Measurements from ENCODE around the gene SPINK1.
"Not testable (repeated sequence)": the region's sequence is repeated elsewhere in the genome, so short reads cannot be mapped to it uniquely, and the experiment has no call there.

Gene SPINK1

GRCh38 chr5:147869892-147870291, 38.4 kb upstream of the SPINK1 start:
- not testable (repeated sequence) for DNase-seq (ENCODE audit: low spot score)

DNA sequence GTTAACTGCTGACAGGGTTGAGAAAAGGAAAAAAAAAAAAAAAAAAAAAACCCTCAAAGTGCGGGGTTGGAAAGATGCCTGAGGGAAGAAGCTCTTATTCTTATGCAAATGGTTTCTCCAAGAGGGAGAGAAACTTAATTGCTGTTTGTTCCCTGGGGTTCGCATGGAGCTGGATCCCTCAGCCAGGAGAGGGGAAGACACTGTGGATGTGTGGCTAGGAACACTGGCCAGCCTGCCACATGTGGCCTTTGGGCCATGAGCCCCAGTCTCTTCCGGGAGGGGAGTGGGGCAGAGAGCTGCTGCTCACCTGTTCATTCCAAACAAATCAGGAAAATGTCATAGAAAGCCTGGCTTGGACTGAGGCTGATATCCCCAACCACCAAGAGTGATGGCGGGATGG, 37.6 kb upstream of the SPINK1 start:
- TF ChIP-seq, protein P1, sequence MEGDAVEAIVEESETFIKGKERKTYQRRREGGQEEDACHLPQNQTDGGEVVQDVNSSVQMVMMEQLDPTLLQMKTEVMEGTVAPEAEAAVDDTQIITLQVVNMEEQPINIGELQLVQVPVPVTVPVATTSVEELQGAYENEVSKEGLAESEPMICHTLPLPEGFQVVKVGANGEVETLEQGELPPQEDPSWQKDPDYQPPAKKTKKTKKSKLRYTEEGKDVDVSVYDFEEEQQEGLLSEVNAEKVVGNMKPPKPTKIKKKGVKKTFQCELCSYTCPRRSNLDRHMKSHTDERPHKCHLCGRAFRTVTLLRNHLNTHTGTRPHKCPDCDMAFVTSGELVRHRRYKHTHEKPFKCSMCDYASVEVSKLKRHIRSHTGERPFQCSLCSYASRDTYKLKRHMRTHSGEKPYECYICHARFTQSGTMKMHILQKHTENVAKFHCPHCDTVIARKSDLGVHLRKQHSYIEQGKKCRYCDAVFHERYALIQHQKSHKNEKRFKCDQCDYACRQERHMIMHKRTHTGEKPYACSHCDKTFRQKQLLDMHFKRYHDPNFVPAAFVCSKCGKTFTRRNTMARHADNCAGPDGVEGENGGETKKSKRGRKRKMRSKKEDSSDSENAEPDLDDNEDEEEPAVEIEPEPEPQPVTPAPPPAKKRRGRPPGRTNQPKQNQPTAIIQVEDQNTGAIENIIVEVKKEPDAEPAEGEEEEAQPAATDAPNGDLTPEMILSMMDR (IDR thresholded peaks at IDR 0.05; ENCODE audit: extremely low read depth, missing control alignments), result no peak

DNA sequence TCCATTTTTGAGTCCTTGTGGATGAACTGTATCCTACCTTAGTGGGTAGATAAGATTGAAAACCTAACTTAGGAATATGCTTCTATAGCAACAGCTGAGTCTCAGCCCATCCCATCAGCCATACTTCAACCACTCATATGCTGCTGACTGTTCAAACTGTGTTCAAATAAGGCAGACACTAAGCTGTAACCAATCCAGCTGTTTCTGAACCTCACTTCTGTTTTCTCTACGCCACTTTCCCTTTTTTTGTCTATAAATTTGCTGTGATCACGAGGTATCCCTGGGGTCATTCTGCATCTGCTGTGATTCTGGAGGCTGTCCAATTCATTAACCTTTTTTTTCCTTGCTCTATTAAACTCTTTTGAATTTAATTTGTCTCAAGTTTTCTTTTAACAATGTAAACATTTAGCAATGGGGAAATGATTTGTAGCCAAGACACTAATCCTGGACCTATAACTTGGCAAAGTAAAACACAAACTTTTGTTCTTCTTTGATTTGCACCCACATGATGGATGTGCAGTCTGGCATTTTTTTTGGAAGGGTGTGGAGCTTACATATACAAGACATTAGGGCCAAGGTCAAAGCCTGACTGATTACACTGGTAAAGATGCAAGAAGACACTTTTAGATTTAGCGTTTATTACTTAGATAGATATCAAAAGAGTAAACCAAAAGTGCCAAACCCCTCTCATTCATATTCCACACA, 32.1 kb upstream of the SPINK1 start:
- TF ChIP-seq, protein P1 (IDR thresholded peaks at IDR 0.05; ENCODE audit: extremely low read depth, missing control alignments), result no peak
- DNase-seq (ENCODE audit: low spot score), result no peak

More for the DNA sequence above, 37.6 kb upstream of the SPINK1 start:
- no peak for DNase-seq (ENCODE audit: low spot score)

DNA sequence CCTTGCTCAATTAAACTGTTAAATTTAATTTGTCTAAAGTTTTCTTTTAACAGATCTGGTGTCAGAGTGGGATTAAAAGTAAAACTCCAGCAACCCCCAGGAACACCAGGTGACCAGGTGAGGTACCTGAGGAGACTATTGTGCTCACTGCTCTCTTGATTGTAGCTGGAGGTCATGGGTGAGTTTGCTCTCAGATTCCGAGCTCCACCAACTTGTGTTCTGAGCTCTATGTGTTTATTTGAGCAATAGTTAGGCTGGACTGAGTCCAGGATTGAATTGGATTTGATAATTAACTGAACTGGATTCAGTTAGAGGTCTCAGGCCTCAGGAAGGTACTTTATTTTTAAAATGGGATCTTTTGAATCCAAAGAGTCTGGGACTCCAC, 29.2 kb upstream of the SPINK1 start:
- TF ChIP-seq, protein P1 (IDR thresholded peaks at IDR 0.05; ENCODE audit: extremely low read depth, missing control alignments), result no peak
- no peak for DNase-seq (ENCODE audit: low spot score)

DNA sequence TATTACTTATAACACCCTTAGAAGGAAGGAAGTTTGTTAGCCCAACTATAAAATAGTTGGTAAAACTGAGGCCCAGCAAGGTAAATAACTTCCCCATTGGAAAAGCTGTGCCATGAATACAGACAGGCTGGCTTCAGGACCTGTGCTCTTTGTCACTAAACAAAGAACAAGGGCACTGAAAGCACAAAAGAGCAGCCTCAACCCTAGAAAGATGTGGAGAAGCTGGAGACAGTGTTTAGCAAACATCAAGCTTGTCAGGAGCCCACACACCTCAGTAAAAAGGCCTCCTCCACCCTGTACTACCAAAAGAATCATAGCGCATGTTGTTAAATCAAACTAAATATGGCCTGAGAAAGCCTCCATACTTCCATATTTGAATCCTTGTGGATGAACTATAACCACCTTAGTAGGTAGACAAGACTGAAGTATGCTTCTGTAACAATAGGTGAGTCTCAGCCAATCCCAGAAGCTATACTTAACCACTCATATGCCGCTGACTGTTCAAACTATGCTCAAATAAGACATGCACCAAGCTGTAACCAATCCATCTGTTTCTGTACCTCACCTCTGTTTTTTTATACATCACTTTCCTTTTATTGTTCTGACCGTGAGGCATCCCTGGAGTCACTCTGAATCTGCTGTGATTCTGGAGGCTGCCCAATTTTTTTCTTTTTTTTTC, 28.6 kb upstream of the SPINK1 start:
- TF ChIP-seq, protein P1 (IDR thresholded peaks at IDR 0.05; ENCODE audit: extremely low read depth, missing control alignments), result no peak
- no peak for DNase-seq (ENCODE audit: low spot score)

DNA sequence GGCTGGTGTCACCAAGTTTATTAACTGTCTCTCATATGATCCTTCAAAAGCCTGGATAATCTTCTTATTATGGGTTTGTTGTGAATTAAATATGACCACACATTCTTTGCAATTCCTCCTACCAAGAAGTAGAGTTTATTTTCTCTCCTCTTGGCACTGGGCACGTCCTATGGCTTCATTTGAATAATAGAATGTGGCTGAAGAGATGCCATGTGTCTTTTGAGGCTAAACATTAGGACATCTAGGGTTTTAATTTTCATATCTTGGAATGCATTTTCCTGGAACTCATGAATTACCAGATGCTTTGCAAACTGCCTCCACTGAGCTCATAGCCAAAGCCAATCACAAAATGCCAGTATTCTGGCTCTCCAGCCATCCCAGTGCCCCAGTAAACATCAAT, 27.1 kb upstream of the SPINK1 start:
- DNase-seq (ENCODE audit: low spot score), result no peak
- TF ChIP-seq, protein P1 (IDR thresholded peaks at IDR 0.05; ENCODE audit: extremely low read depth, missing control alignments), result no peak

- DNase-seq (ENCODE audit: low spot score), result peak; percentile 26
- TF ChIP-seq, protein P1 (IDR thresholded peaks at IDR 0.05; ENCODE audit: extremely low read depth, missing control alignments), result peak; percentile 61
Observed at GRCh38 chr5:147857302-147858129, 26.0 kb upstream of the SPINK1 start.
